ENCODE data around the gene NDUFS8.

DNA sequence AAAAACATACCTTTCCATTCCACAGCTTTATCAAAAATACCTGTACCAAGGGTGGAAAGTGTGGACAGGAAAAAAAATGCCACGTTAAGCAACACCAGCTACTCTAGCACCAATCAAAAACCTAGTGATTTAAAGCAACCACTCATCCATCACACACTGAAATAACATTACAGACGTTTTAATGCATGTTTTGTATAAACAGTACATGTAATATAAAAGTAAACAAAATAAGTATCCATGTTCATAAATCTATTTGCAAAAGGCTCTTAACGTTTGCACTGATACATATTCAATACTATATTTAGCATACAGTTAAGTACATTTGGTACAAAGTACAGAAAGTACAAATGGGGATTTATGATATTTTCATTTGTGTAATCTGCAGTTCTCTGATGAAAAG, 52.0 kb downstream of the NDUFS8 start:
- TF ChIP-seq BCL3 (IDR thresholded peaks at IDR 0.05; ENCODE audit: borderline replicate concordance, insufficient read depth, low read depth, low read length, poor library complexity, severe bottlenecking) (no peak), CTCF (IDR thresholded peaks at IDR 0.05 in 2 of 3, conservative IDR thresholded peaks at IDR 0.05 in 1 of 3; ENCODE audit: control insufficient read depth in 2 of 3, extremely low read depth in 1 of 3, insufficient read depth in 1 of 3, low read depth in 3 of 3, low read length in 3 of 3) (no peak), HDAC2 (IDR thresholded peaks at IDR 0.05) (no peak), JUNB (IDR thresholded peaks at IDR 0.05) (no peak), POLR2A (IDR thresholded peaks at IDR 0.05; ENCODE audit: low read depth, low read length) (no peak), CUX1 (IDR thresholded peaks at IDR 0.05; ENCODE audit: insufficient replicate concordance, low read depth, low read length) (no peak), NFXL1 (IDR thresholded peaks at IDR 0.05; ENCODE audit: borderline replicate concordance) (no peak)
- TF ChIP-seq, protein P1, sequence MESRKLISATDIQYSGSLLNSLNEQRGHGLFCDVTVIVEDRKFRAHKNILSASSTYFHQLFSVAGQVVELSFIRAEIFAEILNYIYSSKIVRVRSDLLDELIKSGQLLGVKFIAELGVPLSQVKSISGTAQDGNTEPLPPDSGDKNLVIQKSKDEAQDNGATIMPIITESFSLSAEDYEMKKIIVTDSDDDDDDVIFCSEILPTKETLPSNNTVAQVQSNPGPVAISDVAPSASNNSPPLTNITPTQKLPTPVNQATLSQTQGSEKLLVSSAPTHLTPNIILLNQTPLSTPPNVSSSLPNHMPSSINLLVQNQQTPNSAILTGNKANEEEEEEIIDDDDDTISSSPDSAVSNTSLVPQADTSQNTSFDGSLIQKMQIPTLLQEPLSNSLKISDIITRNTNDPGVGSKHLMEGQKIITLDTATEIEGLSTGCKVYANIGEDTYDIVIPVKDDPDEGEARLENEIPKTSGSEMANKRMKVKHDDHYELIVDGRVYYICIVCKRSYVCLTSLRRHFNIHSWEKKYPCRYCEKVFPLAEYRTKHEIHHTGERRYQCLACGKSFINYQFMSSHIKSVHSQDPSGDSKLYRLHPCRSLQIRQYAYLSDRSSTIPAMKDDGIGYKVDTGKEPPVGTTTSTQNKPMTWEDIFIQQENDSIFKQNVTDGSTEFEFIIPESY (IDR thresholded peaks at IDR 0.05): no peak

Data from GM12878 (cell line).